ENCODE results near the gene PLVAP. TPM values are rescaled to one million over a fixed set of nuclear protein-coding genes. Genes with fewer than 3 reads are reported as not detected.

Gene PLVAP
- total and polyA plus RNA-seq, 7 donors: 6.5 to 46.0 (median 16.2) TPM

- intact Hi-C loops (cut with DNase I): no loop called here
Observed at GRCh38 chr19:17303167-17303939, 73.8 kb downstream of the PLVAP start, which contains the start of gene ABHD8. Gene ABHD8, minus strand, starts transcription at chr19:17303425. Its CDS starts 1,809 bp downstream, at chr19:17301616.

GRCh38 chr19:17302391-17303166 is 74.6 kb downstream of the PLVAP start:
- Histone ChIP-seq H3K4me3 (peak overlapping the region; percentile 93), H3K27ac (peak overlapping the region; percentile 86), H3K27me3 (ENCODE audit: insufficient read depth in 3 of 3, low read length in 2 of 3) (no peaks in the 10 kb centered on the region), H3K36me3 (ENCODE audit: insufficient read depth in 1 of 2, low read depth in 1 of 2) (peaks cover 0 to 13% of the 10 kb centered on the region in 2 donors), H3K4me1 (peaks cover 32% of the 10 kb centered on the region), H3K9me3 (peaks cover 5% of the 10 kb centered on the region)
- ATAC-seq (peak in 2 of 4 donors; percentile 0), DNase-seq (peak in 1 of 2 donors; percentile 71)
- intact Hi-C loops (cut with DNase I): no loop called here
- TF ChIP-seq, protein P1, sequence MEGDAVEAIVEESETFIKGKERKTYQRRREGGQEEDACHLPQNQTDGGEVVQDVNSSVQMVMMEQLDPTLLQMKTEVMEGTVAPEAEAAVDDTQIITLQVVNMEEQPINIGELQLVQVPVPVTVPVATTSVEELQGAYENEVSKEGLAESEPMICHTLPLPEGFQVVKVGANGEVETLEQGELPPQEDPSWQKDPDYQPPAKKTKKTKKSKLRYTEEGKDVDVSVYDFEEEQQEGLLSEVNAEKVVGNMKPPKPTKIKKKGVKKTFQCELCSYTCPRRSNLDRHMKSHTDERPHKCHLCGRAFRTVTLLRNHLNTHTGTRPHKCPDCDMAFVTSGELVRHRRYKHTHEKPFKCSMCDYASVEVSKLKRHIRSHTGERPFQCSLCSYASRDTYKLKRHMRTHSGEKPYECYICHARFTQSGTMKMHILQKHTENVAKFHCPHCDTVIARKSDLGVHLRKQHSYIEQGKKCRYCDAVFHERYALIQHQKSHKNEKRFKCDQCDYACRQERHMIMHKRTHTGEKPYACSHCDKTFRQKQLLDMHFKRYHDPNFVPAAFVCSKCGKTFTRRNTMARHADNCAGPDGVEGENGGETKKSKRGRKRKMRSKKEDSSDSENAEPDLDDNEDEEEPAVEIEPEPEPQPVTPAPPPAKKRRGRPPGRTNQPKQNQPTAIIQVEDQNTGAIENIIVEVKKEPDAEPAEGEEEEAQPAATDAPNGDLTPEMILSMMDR (IDR thresholded peaks at IDR 0.05): no peak
- WGBS, 3 donors: 5 to 9% (median 8%) methylated on average over 16 to 29 of the region's 29 CpGs

More at GRCh38 chr19:17303167-17303939, 73.8 kb downstream of the PLVAP start, which contains the start of gene ABHD8:
- Histone ChIP-seq H3K4me3 (peak within 1 kb of the TSS; percentile 93), H3K9me3 (peaks cover 1% of the 10 kb centered on the region), H3K27me3 (ENCODE audit: insufficient read depth in 3 of 3, low read length in 2 of 3) (no peaks in the 10 kb centered on the region), H3K36me3 (ENCODE audit: insufficient read depth in 1 of 2, low read depth in 1 of 2) (peaks cover 0 to 8% of the 10 kb centered on the region in 2 donors), H3K27ac (peak within 1 kb of the TSS; percentile 86), H3K4me1 (peaks cover 32% of the 10 kb centered on the region)
- TF ChIP-seq, protein P1 (IDR thresholded peaks at IDR 0.05): peak; percentile 60
- ATAC-seq: peak; percentile 84 to 88 (median 84)
- 1 to 2% (median 1%) methylated on average over 49 to 52 of the region's 52 CpGs for WGBS, 3 donors
- DNase-seq: peak; percentile 97 to 99

Other genes starting within 250 kb of the PLVAP start
- 10 to 100 TPM; 25.5 to 41.2 (median 30.5) TPM for gene USE1, start 162.0 kb downstream of the PLVAP start, total RNA-seq
- 10 to 100 TPM; 45.3 to 83.0 (median 57.1) TPM for gene USE1, start 162.0 kb downstream of the PLVAP start, polyA plus RNA-seq
- gene OCEL1, start 151.1 kb downstream of the PLVAP start, total RNA-seq: 10 to 100 TPM; 15.6 to 20.8 (median 18.5) TPM
- gene OCEL1, start 151.1 kb downstream of the PLVAP start, polyA plus RNA-seq: 10 to 100 TPM; 19.6 to 37.1 (median 24.0) TPM
- gene NR2F6, start 131.4 kb downstream of the PLVAP start, total RNA-seq: 10 to 100 TPM; 34.9 to 56.7 (median 41.1) TPM
- 10 to 100 TPM; 21.1 to 51.3 (median 27.9) TPM for gene NR2F6, start 131.4 kb downstream of the PLVAP start, polyA plus RNA-seq
- 1 to 10 TPM; 2.6 to 8.6 (median 3.3) TPM for gene USHBP1, start 112.6 kb downstream of the PLVAP start, total RNA-seq
- gene USHBP1, start 112.6 kb downstream of the PLVAP start, polyA plus RNA-seq: 1 to 10 TPM; 3.7 to 5.0 (median 4.0) TPM
- gene BABAM1, start 109.9 kb downstream of the PLVAP start, total RNA-seq: 10 to 100 TPM; 70.0 to 97.0 (median 88.7) TPM
- gene BABAM1, start 109.9 kb downstream of the PLVAP start, polyA plus RNA-seq: 100 to 1,000 TPM in 1 of 3 donors, 10 to 100 TPM in 2; 86.8 to 145 (median 92.9) TPM
- gene ANKLE1, start 95.4 kb downstream of the PLVAP start, total RNA-seq: under 1 TPM in 2 of 4 donors, not detected in 2; 0.13 to 0.26 TPM
- under 1 TPM; 0.07 to 0.20 (median 0.10) TPM for gene ANKLE1, start 95.4 kb downstream of the PLVAP start, polyA plus RNA-seq
- 10 to 100 TPM in 1 of 4 donors, 1 to 10 TPM in 3; 6.1 to 17.9 (median 7.6) TPM for gene ABHD8, start 73.9 kb downstream of the PLVAP start, total RNA-seq
- 10 to 100 TPM; 12.3 to 26.8 (median 15.0) TPM for gene ABHD8, start 73.9 kb downstream of the PLVAP start, polyA plus RNA-seq
- 100 to 1,000 TPM; 105 to 217 (median 139) TPM for gene MRPL34, start 71.5 kb downstream of the PLVAP start, total RNA-seq
- gene MRPL34, start 71.5 kb downstream of the PLVAP start, polyA plus RNA-seq: 100 to 1,000 TPM; 330 to 558 (median 365) TPM
- 10 to 100 TPM; 21.5 to 35.4 (median 27.9) TPM for gene DDA1, start 67.8 kb downstream of the PLVAP start, total RNA-seq
- gene DDA1, start 67.8 kb downstream of the PLVAP start, polyA plus RNA-seq: 10 to 100 TPM; 47.2 to 90.4 (median 75.0) TPM
- 10 to 100 TPM; 11.8 to 14.3 (median 12.9) TPM for gene ANO8, start 42.5 kb downstream of the PLVAP start, total RNA-seq
- 10 to 100 TPM in 1 of 3 donors, 1 to 10 TPM in 2; 1.5 to 13.0 (median 4.3) TPM for gene ANO8, start 42.5 kb downstream of the PLVAP start, polyA plus RNA-seq
- 10 to 100 TPM in 3 of 4 donors, 1 to 10 TPM in 1; 9.6 to 11.0 (median 10.5) TPM for gene GTPBP3, start 39.8 kb downstream of the PLVAP start, total RNA-seq
- gene GTPBP3, start 39.8 kb downstream of the PLVAP start, polyA plus RNA-seq: 10 to 100 TPM in 1 of 3 donors, 1 to 10 TPM in 2; 6.2 to 16.5 (median 8.8) TPM
- under 1 TPM in 1 of 4 donors, not detected in 3; 0.51 TPM for gene CCDC194, start 16.9 kb upstream of the PLVAP start, total RNA-seq
- under 1 TPM in 1 of 3 donors, not detected in 2; 0.13 TPM for gene CCDC194, start 16.9 kb upstream of the PLVAP start, polyA plus RNA-seq
- gene BST2, start 28.3 kb upstream of the PLVAP start, total RNA-seq: 10 to 100 TPM; 18.3 to 47.7 (median 33.5) TPM
- 10 to 100 TPM; 29.8 to 40.8 (median 34.4) TPM for gene BST2, start 28.3 kb upstream of the PLVAP start, polyA plus RNA-seq
- 10 to 100 TPM; 15.6 to 23.7 (median 18.9) TPM for gene MVB12A, start 42.7 kb upstream of the PLVAP start, total RNA-seq
- gene MVB12A, start 42.7 kb upstream of the PLVAP start, polyA plus RNA-seq: 10 to 100 TPM; 29.4 to 79.7 (median 43.1) TPM
- gene TMEM221, start 71.3 kb upstream of the PLVAP start, total RNA-seq: under 1 TPM in 1 of 4 donors, not detected in 3; 0.39 TPM
- under 1 TPM in 2 of 3 donors, not detected in 1; 0.04 to 0.25 TPM for gene TMEM221, start 71.3 kb upstream of the PLVAP start, polyA plus RNA-seq
- 1 to 10 TPM in 1 of 4 donors, under 1 TPM in 3; 0.43 to 1.0 (median 0.72) TPM for gene NXNL1, start 83.6 kb upstream of the PLVAP start, total RNA-seq
- under 1 TPM in 2 of 3 donors, not detected in 1; 0.14 to 0.64 TPM for gene NXNL1, start 83.6 kb upstream of the PLVAP start, polyA plus RNA-seq
- gene SLC27A1, start 93.2 kb upstream of the PLVAP start, total RNA-seq: 10 to 100 TPM; 18.4 to 40.1 (median 27.9) TPM
- gene SLC27A1, start 93.2 kb upstream of the PLVAP start, polyA plus RNA-seq: 10 to 100 TPM; 11.8 to 30.6 (median 24.1) TPM
- 10 to 100 TPM; 14.8 to 17.3 (median 16.3) TPM for gene PGLS, start 134.3 kb upstream of the PLVAP start, total RNA-seq
- 10 to 100 TPM; 11.7 to 53.5 (median 18.3) TPM for gene PGLS, start 134.3 kb upstream of the PLVAP start, polyA plus RNA-seq
- 10 to 100 TPM; 19.8 to 27.7 (median 23.3) TPM for gene COLGALT1, start 178.3 kb upstream of the PLVAP start, total RNA-seq
- 10 to 100 TPM; 15.3 to 34.8 (median 21.4) TPM for gene COLGALT1, start 178.3 kb upstream of the PLVAP start, polyA plus RNA-seq

Data from psoas muscle (tissue), 8 donors.